Measurements from ENCODE around the gene CTR9.

Gene CTR9

DNA sequence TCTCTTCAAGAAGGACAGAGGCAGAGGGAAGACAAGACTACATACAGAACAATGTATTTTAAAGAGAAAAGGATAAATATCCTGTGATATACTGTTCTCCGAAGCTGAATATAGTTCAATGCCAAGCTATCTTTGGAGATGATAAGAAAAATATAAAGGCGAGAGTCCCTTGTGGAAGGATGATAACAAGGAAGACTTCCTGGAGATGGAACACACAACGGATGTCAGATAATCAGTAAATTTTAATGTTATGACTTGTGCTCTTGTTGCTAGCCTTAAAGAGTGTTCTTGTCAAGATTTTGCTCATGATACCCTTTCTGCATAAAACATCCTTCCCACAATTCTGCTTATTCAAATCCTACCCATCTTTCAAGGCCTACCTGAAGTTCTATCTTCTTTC, 6.8 kb upstream of the CTR9 start:
- no peak overlapping the region for H3K27ac ChIP-seq
- no peak overlapping the region for H3K4me3 ChIP-seq (ENCODE audit: low read depth in 1 of 2, low read length in 1 of 2)
- peaks cover 5 to 13% of the 10 kb centered on the region in 2 experiments for H3K4me1 ChIP-seq (ENCODE audit: control insufficient read depth in 1 of 2, insufficient read depth in 1 of 2, low read depth in 1 of 2, low read length in 1 of 2)
- H3K9me3 ChIP-seq, result no peaks in the 10 kb centered on the region
- no peaks in the 10 kb centered on the region for H3K27me3 ChIP-seq
- no peaks in the 10 kb centered on the region for H3K36me3 ChIP-seq
- TF ChIP-seq, protein P1, sequence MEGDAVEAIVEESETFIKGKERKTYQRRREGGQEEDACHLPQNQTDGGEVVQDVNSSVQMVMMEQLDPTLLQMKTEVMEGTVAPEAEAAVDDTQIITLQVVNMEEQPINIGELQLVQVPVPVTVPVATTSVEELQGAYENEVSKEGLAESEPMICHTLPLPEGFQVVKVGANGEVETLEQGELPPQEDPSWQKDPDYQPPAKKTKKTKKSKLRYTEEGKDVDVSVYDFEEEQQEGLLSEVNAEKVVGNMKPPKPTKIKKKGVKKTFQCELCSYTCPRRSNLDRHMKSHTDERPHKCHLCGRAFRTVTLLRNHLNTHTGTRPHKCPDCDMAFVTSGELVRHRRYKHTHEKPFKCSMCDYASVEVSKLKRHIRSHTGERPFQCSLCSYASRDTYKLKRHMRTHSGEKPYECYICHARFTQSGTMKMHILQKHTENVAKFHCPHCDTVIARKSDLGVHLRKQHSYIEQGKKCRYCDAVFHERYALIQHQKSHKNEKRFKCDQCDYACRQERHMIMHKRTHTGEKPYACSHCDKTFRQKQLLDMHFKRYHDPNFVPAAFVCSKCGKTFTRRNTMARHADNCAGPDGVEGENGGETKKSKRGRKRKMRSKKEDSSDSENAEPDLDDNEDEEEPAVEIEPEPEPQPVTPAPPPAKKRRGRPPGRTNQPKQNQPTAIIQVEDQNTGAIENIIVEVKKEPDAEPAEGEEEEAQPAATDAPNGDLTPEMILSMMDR (IDR thresholded peaks at IDR 0.05), result no peak

DNA sequence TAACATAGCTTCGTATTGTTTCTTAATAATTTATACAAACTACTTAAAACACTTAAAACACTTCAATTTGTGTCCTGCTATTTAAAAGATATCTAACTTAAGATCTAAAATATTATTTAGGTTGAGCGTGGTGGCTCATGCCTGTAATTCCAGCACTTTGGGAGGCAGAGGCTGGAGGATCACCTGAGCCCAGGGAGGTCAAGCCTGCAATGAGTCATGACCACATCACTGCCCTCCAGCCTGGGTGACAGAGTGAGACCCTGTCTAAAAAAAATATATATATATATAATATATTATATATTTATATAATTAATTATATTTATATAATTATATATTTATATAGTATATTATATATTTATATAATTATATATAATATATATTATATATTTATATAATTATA, 4.2 kb upstream of the CTR9 start:
- Histone ChIP-seq H3K4me1 (ENCODE audit: control insufficient read depth in 1 of 2, insufficient read depth in 1 of 2, low read depth in 1 of 2, low read length in 1 of 2) (peaks cover 15 to 22% of the 10 kb centered on the region in 2 experiments), H3K27me3 (no peaks in the 10 kb centered on the region), H3K4me3 (ENCODE audit: low read depth in 1 of 2, low read length in 1 of 2) (no peak overlapping the region), H3K27ac (no peak overlapping the region), H3K36me3 (no peaks in the 10 kb centered on the region), H3K9me3 (no peaks in the 10 kb centered on the region)
- TF ChIP-seq, protein P1 (IDR thresholded peaks at IDR 0.05), result no peak

DNA sequence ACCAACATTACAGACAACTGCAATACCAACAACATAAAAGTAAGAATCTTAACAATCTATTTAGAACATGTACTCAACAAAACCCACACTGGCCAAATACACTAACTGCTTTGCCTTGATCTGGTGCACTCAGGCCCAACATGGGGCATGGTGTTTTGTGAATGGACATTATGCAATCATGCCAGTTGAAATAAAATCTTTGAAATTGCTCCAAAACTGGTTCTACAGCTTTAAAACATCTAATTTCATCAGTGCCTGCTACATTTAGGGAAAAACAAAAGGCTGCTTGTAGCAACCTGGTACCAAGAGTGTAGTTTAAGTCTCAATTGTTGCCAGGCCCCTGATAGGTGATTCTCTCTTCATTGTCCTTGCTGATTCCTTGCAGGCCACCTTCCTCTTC, 3.3 kb upstream of the CTR9 start:
- Histone ChIP-seq H3K27ac (no peak overlapping the region), H3K36me3 (no peaks in the 10 kb centered on the region), H3K9me3 (no peaks in the 10 kb centered on the region), H3K4me3 (ENCODE audit: low read depth in 1 of 2, low read length in 1 of 2) (no peak overlapping the region), H3K27me3 (no peaks in the 10 kb centered on the region), H3K4me1 (ENCODE audit: control insufficient read depth in 1 of 2, insufficient read depth in 1 of 2, low read depth in 1 of 2, low read length in 1 of 2) (peaks cover 23 to 30% of the 10 kb centered on the region in 2 experiments)
- TF ChIP-seq, protein P1 (IDR thresholded peaks at IDR 0.05), result no peak

DNA sequence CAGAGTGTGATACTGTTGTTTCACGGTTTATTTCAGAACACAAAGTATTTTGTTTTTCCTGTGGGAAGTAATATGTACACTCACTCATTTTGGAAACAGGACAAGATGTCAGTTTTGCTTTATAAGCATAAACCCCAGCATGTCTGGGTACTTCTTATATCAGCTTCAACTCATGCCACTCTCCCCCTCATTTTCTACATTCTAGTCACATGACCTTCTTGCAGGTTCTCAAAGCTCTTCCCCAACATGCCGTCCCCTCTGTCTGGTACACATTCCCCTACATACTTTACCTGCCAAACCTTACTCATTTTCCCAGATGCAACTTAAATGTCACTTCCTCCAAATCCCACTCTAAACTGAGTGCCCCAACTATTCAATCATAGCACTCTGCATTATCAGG, 1.6 kb upstream of the CTR9 start:
- Histone ChIP-seq H3K27me3 (no peaks in the 10 kb centered on the region), H3K4me1 (ENCODE audit: control insufficient read depth in 1 of 2, insufficient read depth in 1 of 2, low read depth in 1 of 2, low read length in 1 of 2) (peaks cover 17% of the 10 kb centered on the region in 2 experiments), H3K9me3 (no peaks in the 10 kb centered on the region), H3K4me3 (ENCODE audit: low read depth in 1 of 2, low read length in 1 of 2) (no peak overlapping the region), H3K36me3 (peaks cover 2% of the 10 kb centered on the region), H3K27ac (no peak overlapping the region)
- TF ChIP-seq, protein P1 (IDR thresholded peaks at IDR 0.05), result no peak

DNA sequence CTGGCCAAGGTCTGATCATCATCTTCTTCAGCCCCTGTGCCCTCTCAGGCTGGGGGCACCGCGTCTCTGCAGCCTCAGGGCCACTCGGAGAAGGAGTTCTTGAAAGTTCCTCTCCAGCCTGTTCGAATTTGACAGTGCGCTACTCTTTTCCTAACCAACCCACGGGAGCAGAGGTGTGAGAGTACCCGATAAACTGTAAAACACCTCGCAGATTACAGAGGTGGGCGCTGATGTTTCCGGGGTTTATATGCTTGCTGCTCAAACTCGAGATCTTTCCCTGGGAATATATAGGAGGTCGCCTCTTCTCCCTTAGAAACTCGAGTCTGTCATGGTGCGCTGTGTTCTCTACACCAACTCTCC, 515 bp downstream of the CTR9 start:
- peak overlapping the region; percentile 79 for H3K27ac ChIP-seq
- H3K9me3 ChIP-seq, result no peaks in the 10 kb centered on the region
- no peaks in the 10 kb centered on the region for H3K27me3 ChIP-seq
- H3K4me3 ChIP-seq (ENCODE audit: low read depth in 1 of 2, low read length in 1 of 2), result peak overlapping the region; percentile 84 to 85
- peaks cover 17% of the 10 kb centered on the region in 2 experiments for H3K4me1 ChIP-seq (ENCODE audit: control insufficient read depth in 1 of 2, insufficient read depth in 1 of 2, low read depth in 1 of 2, low read length in 1 of 2)
- peaks cover 17% of the 10 kb centered on the region for H3K36me3 ChIP-seq
- TF ChIP-seq, protein P1 (IDR thresholded peaks at IDR 0.05), result no peak

DNA sequence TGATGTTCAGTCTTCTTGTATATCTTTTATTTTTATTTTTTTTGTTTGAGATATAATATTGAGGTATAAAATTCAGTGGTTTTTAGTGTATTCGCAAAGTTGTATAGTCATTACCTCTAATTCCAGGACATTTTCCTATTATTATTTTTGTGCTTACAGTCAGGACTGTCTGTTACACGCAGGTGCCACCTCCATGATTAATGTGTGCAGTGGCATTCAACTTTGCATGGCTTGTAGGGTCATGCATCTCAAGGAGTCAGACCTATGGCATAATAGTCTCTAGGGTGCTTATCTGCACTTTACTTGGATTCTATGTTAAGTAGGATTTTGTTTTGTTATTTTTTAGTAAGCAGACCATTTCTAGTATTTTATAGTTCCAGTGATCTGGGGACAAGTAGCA, 1.0 kb downstream of the CTR9 start:
- no peak overlapping the region for H3K27ac ChIP-seq
- H3K4me3 ChIP-seq (ENCODE audit: low read depth in 1 of 2, low read length in 1 of 2), result peak overlapping the region; percentile 84 to 85
- TF ChIP-seq, protein P1 (IDR thresholded peaks at IDR 0.05), result no peak
- H3K4me1 ChIP-seq (ENCODE audit: control insufficient read depth in 1 of 2, insufficient read depth in 1 of 2, low read depth in 1 of 2, low read length in 1 of 2), result peaks cover 17% of the 10 kb centered on the region in 2 experiments
- H3K27me3 ChIP-seq, result no peaks in the 10 kb centered on the region
- peaks cover 22% of the 10 kb centered on the region for H3K36me3 ChIP-seq
- no peaks in the 10 kb centered on the region for H3K9me3 ChIP-seq
